ENCODE measurements around the gene MAN1C1. TPM values are rescaled to one million over a fixed set of nuclear protein-coding genes. Genes with fewer than 3 reads are reported as not detected.
A peak's percentile ranks its signal among the peaks of the same experiment; 100 is the strongest.

Gene MAN1C1
- total RNA-seq, 1 donor from 2014 or later, result 64.7 TPM

- no peaks in the 10 kb centered on the region for H3K27me3 Mint-ChIP-seq (ENCODE audit: unreplicated experiment)
- no peak for DNase-seq (ENCODE audit: extremely low spot score, unreplicated experiment)
- TF ChIP-seq, protein P1, sequence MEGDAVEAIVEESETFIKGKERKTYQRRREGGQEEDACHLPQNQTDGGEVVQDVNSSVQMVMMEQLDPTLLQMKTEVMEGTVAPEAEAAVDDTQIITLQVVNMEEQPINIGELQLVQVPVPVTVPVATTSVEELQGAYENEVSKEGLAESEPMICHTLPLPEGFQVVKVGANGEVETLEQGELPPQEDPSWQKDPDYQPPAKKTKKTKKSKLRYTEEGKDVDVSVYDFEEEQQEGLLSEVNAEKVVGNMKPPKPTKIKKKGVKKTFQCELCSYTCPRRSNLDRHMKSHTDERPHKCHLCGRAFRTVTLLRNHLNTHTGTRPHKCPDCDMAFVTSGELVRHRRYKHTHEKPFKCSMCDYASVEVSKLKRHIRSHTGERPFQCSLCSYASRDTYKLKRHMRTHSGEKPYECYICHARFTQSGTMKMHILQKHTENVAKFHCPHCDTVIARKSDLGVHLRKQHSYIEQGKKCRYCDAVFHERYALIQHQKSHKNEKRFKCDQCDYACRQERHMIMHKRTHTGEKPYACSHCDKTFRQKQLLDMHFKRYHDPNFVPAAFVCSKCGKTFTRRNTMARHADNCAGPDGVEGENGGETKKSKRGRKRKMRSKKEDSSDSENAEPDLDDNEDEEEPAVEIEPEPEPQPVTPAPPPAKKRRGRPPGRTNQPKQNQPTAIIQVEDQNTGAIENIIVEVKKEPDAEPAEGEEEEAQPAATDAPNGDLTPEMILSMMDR (IDR thresholded peaks at IDR 0.05), result no peak
- peaks cover 50% of the 10 kb centered on the region for H3K4me1 Mint-ChIP-seq (ENCODE audit: unreplicated experiment)
- H3K27ac Mint-ChIP-seq (ENCODE audit: unreplicated experiment), result peak overlapping the region; percentile 32
- no peak overlapping the region for H3K4me3 Mint-ChIP-seq (ENCODE audit: unreplicated experiment)
- H3K9me3 Mint-ChIP-seq (ENCODE audit: unreplicated experiment), result no peaks in the 10 kb centered on the region
- peaks cover 18% of the 10 kb centered on the region for H3K36me3 Mint-ChIP-seq (ENCODE audit: unreplicated experiment)
These were observed 189.8 kb downstream of the MAN1C1 start for GRCh38 chr1:25806418-25806817.

GRCh38 chr1:25807480-25808390 lies 191.1 kb downstream of the MAN1C1 start:
- Mint-ChIP-seq H3K36me3 (ENCODE audit: unreplicated experiment) (peaks cover 18% of the 10 kb centered on the region), H3K27me3 (ENCODE audit: unreplicated experiment) (no peaks in the 10 kb centered on the region), H3K4me3 (ENCODE audit: unreplicated experiment) (no peak overlapping the region), H3K9me3 (ENCODE audit: unreplicated experiment) (no peaks in the 10 kb centered on the region), H3K27ac (ENCODE audit: unreplicated experiment) (no peak overlapping the region), H3K4me1 (ENCODE audit: unreplicated experiment) (peaks cover 41% of the 10 kb centered on the region)
- no peak for DNase-seq (ENCODE audit: extremely low spot score, unreplicated experiment)
- TF ChIP-seq, protein P1 (IDR thresholded peaks at IDR 0.05), result no peak

DNA sequence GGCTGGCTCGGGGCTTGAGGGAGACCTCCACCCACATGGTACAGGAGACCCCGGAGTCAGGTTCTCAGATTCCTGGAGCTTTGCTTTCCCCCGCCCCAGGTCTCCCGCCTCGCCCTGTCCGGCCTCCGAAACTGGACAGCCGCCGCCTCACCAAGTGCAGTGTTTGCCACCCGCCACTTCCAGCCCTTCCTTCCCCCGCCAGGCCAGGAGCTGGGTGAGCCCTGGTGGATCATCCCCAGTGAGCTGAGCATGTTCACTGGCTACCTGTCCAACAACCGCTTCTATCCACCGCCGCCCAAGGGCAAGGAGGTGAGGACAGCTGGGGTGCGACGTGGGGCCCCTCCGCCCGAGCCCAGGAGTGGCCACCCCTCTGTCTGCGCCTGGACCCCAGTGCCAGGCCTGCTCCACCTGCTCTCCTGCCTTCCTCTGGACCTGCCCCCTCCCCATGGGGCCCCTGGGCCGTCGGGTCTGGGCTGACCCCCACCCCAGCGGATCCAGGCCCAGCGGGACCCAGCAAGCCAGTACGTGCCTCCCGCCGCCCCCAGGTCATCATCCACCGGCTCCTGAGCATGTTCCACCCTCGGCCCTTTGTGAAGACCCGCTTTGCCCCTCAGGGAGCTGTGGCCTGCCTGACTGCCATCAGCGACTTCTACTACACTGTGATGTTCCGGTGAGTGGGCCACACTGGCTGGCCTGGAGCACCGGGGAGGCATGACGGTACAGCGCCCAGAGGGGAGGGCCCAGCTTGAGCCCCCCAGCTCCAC lies 192.1 kb downstream of the MAN1C1 start:
- DNase-seq (ENCODE audit: extremely low spot score, unreplicated experiment), result no peak
- TF ChIP-seq, protein P1 (IDR thresholded peaks at IDR 0.05), result no peak
- no peak overlapping the region for H3K4me3 Mint-ChIP-seq (ENCODE audit: unreplicated experiment)
- H3K4me1 Mint-ChIP-seq (ENCODE audit: unreplicated experiment), result peaks cover 37% of the 10 kb centered on the region
- H3K36me3 Mint-ChIP-seq (ENCODE audit: unreplicated experiment), result peaks cover 21% of the 10 kb centered on the region
- H3K27me3 Mint-ChIP-seq (ENCODE audit: unreplicated experiment), result no peaks in the 10 kb centered on the region
- H3K27ac Mint-ChIP-seq (ENCODE audit: unreplicated experiment), result no peak overlapping the region
- H3K9me3 Mint-ChIP-seq (ENCODE audit: unreplicated experiment), result no peaks in the 10 kb centered on the region

GRCh38 chr1:25809283-25809926 lies 192.8 kb downstream of the MAN1C1 start:
- TF ChIP-seq, protein P1 (IDR thresholded peaks at IDR 0.05), result no peak
- peaks cover 21% of the 10 kb centered on the region for H3K36me3 Mint-ChIP-seq (ENCODE audit: unreplicated experiment)
- no peak for DNase-seq (ENCODE audit: extremely low spot score, unreplicated experiment)
- no peaks in the 10 kb centered on the region for H3K9me3 Mint-ChIP-seq (ENCODE audit: unreplicated experiment)
- no peaks in the 10 kb centered on the region for H3K27me3 Mint-ChIP-seq (ENCODE audit: unreplicated experiment)
- H3K4me3 Mint-ChIP-seq (ENCODE audit: unreplicated experiment), result no peak overlapping the region
- no peak overlapping the region for H3K27ac Mint-ChIP-seq (ENCODE audit: unreplicated experiment)
- H3K4me1 Mint-ChIP-seq (ENCODE audit: unreplicated experiment), result peaks cover 32% of the 10 kb centered on the region

Measured in osteocyte (in vitro differentiated cells).